K562 (cell line): ENCODE results near the gene AMZ1. TPM values are rescaled to one million over a fixed set of nuclear protein-coding genes. Genes with fewer than 3 reads are reported as not detected.

Experiments
- BCLAF1 ChIP-seq, 2 experiments: fragments of 450-650 bp in 1 of 2; IDR thresholded peaks; 2 replicates each; pipeline ENCODE4 v1.6.1; 2011 to 2017; ENCODE audit warnings: low read depth in 2 of 2, antibody characterized with exemption in 1 of 2, borderline replicate concordance in 1 of 2, low read length in 1 of 2, mild to moderate bottlenecking in 1 of 2, mixed read lengths in 1 of 2; ENCODE audit not compliant: control insufficient read depth in 1 of 2
- MLLT1 ChIP-seq, 2 experiments: fragments of 450-650 bp; IDR thresholded peaks; 2 replicates each; pipeline ENCODE4 v1.6.1; 2016
- ZBTB33 ChIP-seq: sonication (generic); formaldehyde crosslinking; IDR thresholded peaks from 2 replicates; pipeline ENCODE4 v1.8.1; 2023; ENCODE audit warnings: mild to moderate bottlenecking, missing genetic modification reagents
- polyA plus RNA-seq, 8 experiments: library from polyadenylated mRNA; depleted of rRNA in 4 of 8; stranded (reverse) in 5 of 8; unstranded in 3 of 8; fragments of >200 nt; fragmentation: Nextera tagmentation in 2 of 8; fragmentation: Illumina TruSeq in 1 of 8; extraction: Ambion mirVana in 2 of 8; extraction: Trizol in 1 of 8; gene quantifications; 2 replicates each; pipeline versions ENCODE4 v1.2.1 to v1.2.3, GENCODE V29; 2011 to 2014; ENCODE audit warnings: inconsistent platforms in 1 of 8, missing spikeins in 1 of 8
- total RNA-seq, 7 experiments: library from RNA; depleted of rRNA in 6 of 7; stranded (reverse); fragments of >200 nt in 6 of 7; fragmentation: Illumina TruSeq in 2 of 7; extraction: Trizol in 2 of 7; gene quantifications; 2 replicates each; pipeline versions ENCODE4 v1.2.1 to v1.2.3, GENCODE V29; 2011 to 2021; ENCODE audit warnings: low replicate concordance in 1 of 7

AMZ1 gene
- total and polyA plus RNA-seq, 9 of the 15 experiments (the other 6 are each of a cell fraction or from before 2014, with no cell fraction given), result not detected

- TF ChIP-seq BCLAF1 (IDR thresholded peaks at IDR 0.05; ENCODE audit: borderline replicate concordance in 1 of 2, control insufficient read depth in 1 of 2, low read depth in 2 of 2, low read length in 1 of 2) (no peak), MLLT1 (IDR thresholded peaks at IDR 0.05) (peak in 1 of 2 experiments; percentile 55; a peak in 1 of 4 replicates), ZBTB33 (CRISPR knock-in tag) (peak; percentile 41; the same call in 1 of the 2 replicates)
These were observed 46.2 kb downstream of the AMZ1 start (continued) for GRCh38 chr7:2734084-2734686.
